Tibial nerve (tissue), 4 donors: Measurements from ENCODE around the gene FHDC1. TPM values are rescaled to one million over a fixed set of nuclear protein-coding genes. Genes with fewer than 3 reads are reported as not detected.

Experiments used
- DNase-seq, 2 donors: peaks; one replicate each; pipeline ENCODE4 v3.0.0-alpha.2; 2019; ENCODE audit warnings: low spot score in 2 of 2
- H3K27ac ChIP-seq, 4 donors: fragments of 200-600 bp; sonication (generic) in 3 of 4; one replicate each; pipeline ENCODE4 v1.5.1; 2017 to 2019; ENCODE audit warnings: mild to moderate bottlenecking in 1 of 4
- H3K27me3 ChIP-seq, 2 donors: fragments of 200-600 bp; sonication (generic) in 1 of 2; one replicate each; pipeline versions ENCODE4 v1.5.1 to v1.6.0; 2017 to 2019
- H3K36me3 ChIP-seq, 3 donors: fragments of 200-600 bp; sonication (generic); one replicate each; pipeline ENCODE4 v1.5.1; 2018 to 2019
- H3K4me1 ChIP-seq, 4 donors: fragments of 200-600 bp; sonication (generic) in 3 of 4; one replicate each; pipeline ENCODE4 v1.5.1; 2017 to 2019
- H3K4me3 ChIP-seq, 4 donors: fragments of 200-600 bp; sonication (generic) in 3 of 4; one replicate each; pipeline ENCODE4 v1.5.1; 2017 to 2019; ENCODE audit warnings: mild to moderate bottlenecking in 1 of 4, moderate library complexity in 1 of 4
- H3K9me3 ChIP-seq, 4 donors: fragments of 200-600 bp; sonication (generic) in 3 of 4; one replicate each; pipeline ENCODE4 v1.5.1; 2017 to 2019
- EP300 ChIP-seq, 2 donors: sonication (generic); formaldehyde crosslinking; IDR thresholded peaks; one replicate each; pipeline ENCODE4 v1.6.1; 2017; ENCODE audit warnings: antibody characterized with exemption in 2 of 2, mild to moderate bottlenecking in 1 of 2
- POLR2A ChIP-seq, 2 donors: fragments of 450-650 bp; IDR thresholded peaks; one replicate each; pipeline ENCODE4 v1.6.1; 2017; ENCODE audit warnings: antibody characterized with exemption in 2 of 2, mild to moderate bottlenecking in 2 of 2, moderate library complexity in 2 of 2
- WGBS, 2 donors: methylation state at CpG; one replicate each; pipeline ENCODE4 v1.1.5; 2018; 5-methylcytosine and 5-hydroxymethylcytosine counted together
- total RNA-seq, 4 donors: library from RNA; depleted of rRNA; stranded (reverse); fragments of >200 nt; gene quantifications; one replicate each; pipeline ENCODE4 v1.1.0, GENCODE V29; 2016
- TF ChIP-seq, protein P1 (sequence below), 5 experiments: fragments of 200-600 bp in 3 of 5; fragments of 450-650 bp in 2 of 5; sonication (generic) in 3 of 5; IDR thresholded peaks; one replicate each; pipeline ENCODE4 v1.5.1; 2016 to 2019; ENCODE audit warnings: antibody characterized with exemption in 5 of 5, mild to moderate bottlenecking in 3 of 5, moderate library complexity in 2 of 5

Gene FHDC1
- total RNA-seq, 4 donors from 2014 or later: 2.2 to 7.9 (median 6.1) TPM

DNA sequence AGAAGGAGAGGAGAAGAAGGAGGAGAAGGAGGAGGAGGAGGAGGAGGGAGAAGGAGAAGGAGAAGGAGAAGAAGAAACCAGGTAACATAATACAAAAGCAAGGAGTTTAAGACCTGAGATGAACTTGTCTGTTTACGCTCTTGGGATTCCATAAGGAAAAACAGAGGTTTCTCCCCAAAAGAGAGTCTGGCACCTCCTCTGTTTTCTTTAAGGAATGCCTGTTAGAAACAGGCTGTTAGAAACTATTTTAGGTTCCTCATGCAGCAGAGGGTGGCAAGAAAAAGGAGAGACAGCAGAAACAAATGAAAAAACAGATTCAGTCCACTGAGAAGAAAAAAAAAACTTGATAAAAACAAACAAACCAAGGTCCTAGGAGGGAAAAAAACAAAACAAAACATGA, 10.3 kb upstream of the FHDC1 start:
- DNase-seq: no peak
- peaks cover 0 to 4% (median 0%) of the 10 kb centered on the region in 4 donors for H3K4me1 ChIP-seq
- no peaks in the 10 kb centered on the region for H3K36me3 ChIP-seq
- no peaks in the 10 kb centered on the region for H3K27me3 ChIP-seq
- TF ChIP-seq EP300 (IDR thresholded peaks at IDR 0.05) (no peak), POLR2A (IDR thresholded peaks at IDR 0.05) (no peak)
- TF ChIP-seq, protein P1, sequence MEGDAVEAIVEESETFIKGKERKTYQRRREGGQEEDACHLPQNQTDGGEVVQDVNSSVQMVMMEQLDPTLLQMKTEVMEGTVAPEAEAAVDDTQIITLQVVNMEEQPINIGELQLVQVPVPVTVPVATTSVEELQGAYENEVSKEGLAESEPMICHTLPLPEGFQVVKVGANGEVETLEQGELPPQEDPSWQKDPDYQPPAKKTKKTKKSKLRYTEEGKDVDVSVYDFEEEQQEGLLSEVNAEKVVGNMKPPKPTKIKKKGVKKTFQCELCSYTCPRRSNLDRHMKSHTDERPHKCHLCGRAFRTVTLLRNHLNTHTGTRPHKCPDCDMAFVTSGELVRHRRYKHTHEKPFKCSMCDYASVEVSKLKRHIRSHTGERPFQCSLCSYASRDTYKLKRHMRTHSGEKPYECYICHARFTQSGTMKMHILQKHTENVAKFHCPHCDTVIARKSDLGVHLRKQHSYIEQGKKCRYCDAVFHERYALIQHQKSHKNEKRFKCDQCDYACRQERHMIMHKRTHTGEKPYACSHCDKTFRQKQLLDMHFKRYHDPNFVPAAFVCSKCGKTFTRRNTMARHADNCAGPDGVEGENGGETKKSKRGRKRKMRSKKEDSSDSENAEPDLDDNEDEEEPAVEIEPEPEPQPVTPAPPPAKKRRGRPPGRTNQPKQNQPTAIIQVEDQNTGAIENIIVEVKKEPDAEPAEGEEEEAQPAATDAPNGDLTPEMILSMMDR (IDR thresholded peaks at IDR 0.05): no peak
- peaks cover 0 to under 1% (median 0%) of the 10 kb centered on the region in 4 donors for H3K9me3 ChIP-seq
- no peak overlapping the region for H3K4me3 ChIP-seq
- 56 to 60% methylated on average over 1 of the region's 1 CpG for WGBS, 2 donors
- H3K27ac ChIP-seq: no peak overlapping the region

GRCh38 chr4:152926959-152927358, 9.2 kb upstream of the FHDC1 start:
- 88 to 93% methylated on average over 4 of the region's 4 CpGs for WGBS, 2 donors
- Histone ChIP-seq H3K36me3 (no peaks in the 10 kb centered on the region), H3K4me1 (peaks cover 0 to 4% (median 0%) of the 10 kb centered on the region in 4 donors), H3K27me3 (no peaks in the 10 kb centered on the region), H3K4me3 (no peak overlapping the region), H3K9me3 (no peaks in the 10 kb centered on the region), H3K27ac (no peak overlapping the region)
- DNase-seq: no peak
- TF ChIP-seq EP300 (IDR thresholded peaks at IDR 0.05) (no peak), POLR2A (IDR thresholded peaks at IDR 0.05) (no peak)
- TF ChIP-seq, protein P1 (IDR thresholded peaks at IDR 0.05): no peak

GRCh38 chr4:152927737-152928136, 8.4 kb upstream of the FHDC1 start:
- H3K27ac ChIP-seq: no peak overlapping the region
- TF ChIP-seq EP300 (IDR thresholded peaks at IDR 0.05) (no peak), POLR2A (IDR thresholded peaks at IDR 0.05) (no peak)
- TF ChIP-seq, protein P1 (IDR thresholded peaks at IDR 0.05): no peak
- H3K36me3 ChIP-seq: no peaks in the 10 kb centered on the region
- WGBS, 2 donors: 84 to 100% methylated on average over 3 of the region's 3 CpGs
- no peaks in the 10 kb centered on the region for H3K9me3 ChIP-seq
- no peak overlapping the region for H3K4me3 ChIP-seq
- DNase-seq: no peak
- H3K4me1 ChIP-seq: peaks cover 0 to 4% (median 0%) of the 10 kb centered on the region in 4 donors
- no peaks in the 10 kb centered on the region for H3K27me3 ChIP-seq

GRCh38 chr4:152928286-152928685, 7.8 kb upstream of the FHDC1 start:
- Histone ChIP-seq H3K27ac (no peak overlapping the region), H3K36me3 (no peaks in the 10 kb centered on the region), H3K4me1 (peaks cover 0 to 4% (median 0%) of the 10 kb centered on the region in 4 donors), H3K9me3 (no peaks in the 10 kb centered on the region), H3K27me3 (no peaks in the 10 kb centered on the region), H3K4me3 (no peak overlapping the region)
- 98 to 100% methylated on average over 4 of the region's 4 CpGs for WGBS, 2 donors
- TF ChIP-seq, protein P1 (IDR thresholded peaks at IDR 0.05): no peak
- TF ChIP-seq POLR2A (IDR thresholded peaks at IDR 0.05) (no peak), EP300 (IDR thresholded peaks at IDR 0.05) (no peak)
- no peak for DNase-seq

- TF ChIP-seq EP300 (IDR thresholded peaks at IDR 0.05) (no peak), POLR2A (IDR thresholded peaks at IDR 0.05) (no peak)
- TF ChIP-seq, protein P1 (IDR thresholded peaks at IDR 0.05): no peak
- 43 to 48% methylated on average over 1 of the region's 1 CpG for WGBS, 2 donors
- H3K36me3 ChIP-seq: no peaks in the 10 kb centered on the region
Measured at GRCh38 chr4:152929888-152930287, 6.2 kb upstream of the FHDC1 start.

More at GRCh38 chr4:152929888-152930287, 6.2 kb upstream of the FHDC1 start:
- H3K9me3 ChIP-seq: no peaks in the 10 kb centered on the region
- H3K4me3 ChIP-seq: no peak overlapping the region
- no peak for DNase-seq
- H3K4me1 ChIP-seq: peaks cover 0 to 4% (median 0%) of the 10 kb centered on the region in 4 donors
- H3K27me3 ChIP-seq: no peaks in the 10 kb centered on the region
- H3K27ac ChIP-seq: no peak overlapping the region
